PC-9 (cell line): Measurements from ENCODE around the gene LRMDA. TPM values are rescaled to one million over a fixed set of nuclear protein-coding genes. Genes with fewer than 3 reads are reported as not detected.

Experiments used
- BruUV-seq: library from RNA; stranded (reverse); fragments of 400-500 nt; replicated peaks from 2 replicates; lab custom pipeline; 2021; lab: Mats Ljungman, UMichigan
- CTCF ChIA-PET: fragments of 300-600 bp; sonication (Branson Sonifier 250); formaldehyde crosslinking; loops from one replicate; lab custom pipeline; 2022; ENCODE audit warnings: antibody characterized with exemption; lab: Charles Lee
- POLR2A ChIA-PET: fragments of 300-600 bp; sonication (Branson Sonifier 250); formaldehyde crosslinking; loops from one replicate; lab custom pipeline; 2022; ENCODE audit warnings: antibody characterized with exemption; ENCODE audit not compliant: unreplicated experiment; lab: Charles Lee
- DNase-seq, 2 experiments: peaks; one replicate each; pipeline versions ENCODE4 v3.0.0 to v3.0.0-alpha.2; 2015 to 2022; ENCODE audit warnings: mixed read lengths in 1 of 2
- H2AFZ ChIP-seq: fragments of 200-600 bp; sonication (generic); 2 replicates; pipeline ENCODE4 v1.8.1; 2017; ENCODE audit warnings: antibody characterized with exemption
- H3F3A ChIP-seq: fragments of 200-600 bp; sonication (generic); 2 replicates; pipeline ENCODE4 v1.8.1; 2017; ENCODE audit warnings: antibody characterized with exemption, mild to moderate bottlenecking, low read depth; ENCODE audit not compliant: insufficient read depth
- H3K27ac ChIP-seq: fragments of 200-600 bp; sonication (generic); 2 replicates; pipeline ENCODE4 v1.6.1; 2016; ENCODE audit warnings: mixed run types
- H3K27me3 ChIP-seq: fragments of 200-600 bp; sonication (generic); 2 replicates; pipeline ENCODE4 v1.6.1; 2016; ENCODE audit warnings: low read depth, mixed run types; ENCODE audit not compliant: insufficient read depth
- H3K36me3 ChIP-seq: fragments of 200-600 bp; sonication (generic); 2 replicates; pipeline ENCODE4 v1.6.1; 2016; ENCODE audit warnings: low read depth, mixed run types
- H3K4me1 ChIP-seq: fragments of 200-600 bp; sonication (generic); replicated peaks from 2 replicates; pipeline ENCODE4 v1.6.1; 2016; ENCODE audit warnings: mixed run types; ENCODE audit not compliant: insufficient read depth
- H3K4me2 ChIP-seq: fragments of 200-600 bp; sonication (generic); 2 replicates; pipeline ENCODE4 v1.6.1; 2017; ENCODE audit warnings: mixed run types
- H3K4me3 ChIP-seq: fragments of 200-600 bp; sonication (generic); 2 replicates; pipeline ENCODE4 v1.6.1; 2016; ENCODE audit warnings: mixed run types
- H3K79me2 ChIP-seq: fragments of 200-600 bp; sonication (generic); 2 replicates; pipeline ENCODE4 v1.6.1; 2017; ENCODE audit warnings: low read depth, mixed run types
- H3K9me2 ChIP-seq: fragments of 200-600 bp; sonication (generic); 2 replicates; pipeline ENCODE4 v1.8.1; 2017; ENCODE audit warnings: mild to moderate bottlenecking; ENCODE audit not compliant: insufficient read depth
- H3K9me3 ChIP-seq: fragments of 200-600 bp; sonication (generic); 2 replicates; pipeline ENCODE4 v1.8.1; 2016; ENCODE audit warnings: low read depth; ENCODE audit not compliant: insufficient read depth
- H4K20me1 ChIP-seq: fragments of 200-600 bp; sonication (generic); 2 replicates; pipeline ENCODE4 v1.8.1; 2017; ENCODE audit not compliant: insufficient read depth
- CTCF ChIP-seq: fragments of 200-600 bp; sonication (generic); conservative IDR thresholded peaks from 2 replicates; pipeline ENCODE4 v1.6.1; 2017; ENCODE audit warnings: mixed run types, antibody characterized with exemption, mild to moderate bottlenecking, moderate library complexity
- EZH2 ChIP-seq: fragments of 200-600 bp; sonication (generic); IDR thresholded peaks from 2 replicates; pipeline ENCODE4 v1.8.0; 2017; ENCODE audit warnings: antibody characterized with exemption, low read depth
- intact Hi-C: fragments of 100-400 bp; cut with micrococcal nuclease; formaldehyde crosslinking; loops from one replicate; pipeline ENCODE4 v1.10.0; 2022; ENCODE audit not compliant: unreplicated experiment
- total RNA-seq: library from RNA; stranded (reverse); gene quantifications from 2 replicates; pipeline ENCODE4 v1.2.3, GENCODE V29; 2021

The LRMDA gene
- total RNA-seq, 1 experiment from 2014 or later = not detected

- CTCF ChIA-PET = no interaction called here
- intact Hi-C loops = no loop called here
These were observed 877.6 kb downstream of the LRMDA start for GRCh38 chr10:76309070-76309469.

GRCh38 chr10:76309741-76310587 is 878.5 kb downstream of the LRMDA start:
- Histone ChIP-seq H3K4me1 (no peaks in the 10 kb centered on the region), H3K27me3 (no peaks in the 10 kb centered on the region), H3K9me3 (no peaks in the 10 kb centered on the region), H3K9me2 (no peaks in the 10 kb centered on the region), H3K27ac (no peak overlapping the region), H4K20me1 (no peaks in the 10 kb centered on the region), H3K4me3 (no peak overlapping the region), H2AFZ (no peak overlapping the region), H3F3A (no peaks in the 10 kb centered on the region), H3K4me2 (no peak overlapping the region), H3K36me3 (no peaks in the 10 kb centered on the region), H3K79me2 (no peaks in the 10 kb centered on the region)
- TF ChIP-seq EZH2 = no peak
- TF ChIP-seq CTCF = no peak
- no TSS peak for BruUV-seq
- intact Hi-C loops = no loop called here
- ChIA-PET CTCF (no interaction called here), POLR2A (no interaction called here)
- no peak for DNase-seq

More at GRCh38 chr10:76309070-76309469, 877.6 kb downstream of the LRMDA start:
- Histone ChIP-seq H2AFZ (no peak overlapping the region), H3F3A (no peaks in the 10 kb centered on the region), H3K4me2 (no peak overlapping the region), H3K36me3 (no peaks in the 10 kb centered on the region), H3K27me3 (no peaks in the 10 kb centered on the region), H3K4me1 (no peaks in the 10 kb centered on the region), H3K4me3 (no peak overlapping the region), H3K9me3 (no peaks in the 10 kb centered on the region), H3K27ac (no peak overlapping the region), H3K9me2 (no peaks in the 10 kb centered on the region), H3K79me2 (no peaks in the 10 kb centered on the region), H4K20me1 (no peaks in the 10 kb centered on the region)
- DNase-seq = no peak
- no peak for TF ChIP-seq EZH2
- TF ChIP-seq CTCF = no peak
- BruUV-seq = no TSS peak
- POLR2A ChIA-PET = no interaction called here

- CTCF ChIA-PET = no interaction called here
- H3K79me2 ChIP-seq = no peaks in the 10 kb centered on the region
- H3K36me3 ChIP-seq = no peaks in the 10 kb centered on the region
- no TSS peak for BruUV-seq
- H3K9me2 ChIP-seq = no peaks in the 10 kb centered on the region
- H3K27ac ChIP-seq = no peak overlapping the region
- H3K9me3 ChIP-seq = no peaks in the 10 kb centered on the region
- no peaks in the 10 kb centered on the region for H3F3A ChIP-seq
- POLR2A ChIA-PET = no interaction called here
- no peaks in the 10 kb centered on the region for H3K27me3 ChIP-seq
- H3K4me2 ChIP-seq = no peak overlapping the region
- no peak for DNase-seq
- no peaks in the 10 kb centered on the region for H3K4me1 ChIP-seq
- no peak overlapping the region for H3K4me3 ChIP-seq
- no peak overlapping the region for H2AFZ ChIP-seq
- intact Hi-C loops = no loop called here
- TF ChIP-seq EZH2 (no peak), CTCF (no peak)
- H4K20me1 ChIP-seq = no peaks in the 10 kb centered on the region
These were observed 879.2 kb downstream of the LRMDA start for GRCh38 chr10:76310588-76311080.
